ENCODE results near the gene ATPAF1. TPM values are rescaled to one million over a fixed set of nuclear protein-coding genes. Genes with fewer than 3 reads are reported as not detected.

The ATPAF1 gene
- total and polyA plus RNA-seq, 3 experiments from 2014 or later = 40.2 to 75.8 (median 42.3) TPM

- Mint-ChIP-seq H3K36me3 (peaks cover 11 to 98% (median 44%) of the 10 kb centered on the region in 3 donors), H3K4me1 (peaks cover 0 to under 1% (median 0%) of the 10 kb centered on the region in 3 donors), H3K27ac (peak overlapping the region in 3 of 8 donors; percentile 45 to 69 (median 59)), H3K9me3 (no peaks in the 10 kb centered on the region), H3K27me3 (peaks cover 0 to 1% of the 10 kb centered on the region in 2 donors), H3K4me3 (no peak overlapping the region)
- H3K4me1 ChIP-seq (ENCODE audit: insufficient read depth, low read length) = no peaks in the 10 kb centered on the region
- CTCF ChIA-PET = no interaction called here
- no peak overlapping the region for H3K4me3 ChIP-seq (ENCODE audit: low read length)
- H3K27me3 ChIP-seq (ENCODE audit: insufficient read depth, low read length, poor library complexity, severe bottlenecking) = no peaks in the 10 kb centered on the region
- no peak for DNase-seq
- H3K36me3 ChIP-seq (ENCODE audit: insufficient read depth, low read length) = peaks cover 87% of the 10 kb centered on the region
- H3K27ac ChIP-seq (ENCODE audit: low read depth, low read length) = no peak overlapping the region
- POLR2A ChIA-PET = no interaction called here
- no peaks in the 10 kb centered on the region for H3K9me3 ChIP-seq (ENCODE audit: low read length)
These were observed 19.9 kb upstream of the ATPAF1 start for GRCh38 chr1:46687921-46688509.

GRCh38 chr1:46687093-46687659 is 19.0 kb upstream of the ATPAF1 start:
- Histone ChIP-seq H3K4me3 (ENCODE audit: low read length) (no peak overlapping the region), H3K27ac (ENCODE audit: low read depth, low read length) (no peak overlapping the region), H3K4me1 (ENCODE audit: insufficient read depth, low read length) (no peaks in the 10 kb centered on the region), H3K9me3 (ENCODE audit: low read length) (no peaks in the 10 kb centered on the region), H3K36me3 (ENCODE audit: insufficient read depth, low read length) (peaks cover 91% of the 10 kb centered on the region), H3K27me3 (ENCODE audit: insufficient read depth, low read length, poor library complexity, severe bottlenecking) (no peaks in the 10 kb centered on the region)
- Mint-ChIP-seq H3K4me1 (no peaks in the 10 kb centered on the region), H3K27me3 (peaks cover 0 to 1% of the 10 kb centered on the region in 2 donors), H3K9me3 (no peaks in the 10 kb centered on the region), H3K36me3 (peaks cover 11 to 98% (median 44%) of the 10 kb centered on the region in 3 donors), H3K27ac (peak overlapping the region in 3 of 8 donors; percentile 7 to 71 (median 69)), H3K4me3 (no peak overlapping the region)
- no peak for DNase-seq
- POLR2A ChIA-PET = no interaction called here
- CTCF ChIA-PET = no interaction called here

GRCh38 chr1:46686255-46686654 is 18.1 kb upstream of the ATPAF1 start:
- H3K27me3 Mint-ChIP-seq = peaks cover 0 to 1% of the 10 kb centered on the region in 2 donors
- H3K36me3 Mint-ChIP-seq = peaks cover 8 to 98% (median 48%) of the 10 kb centered on the region in 3 donors

GRCh38 chr1:46684670-46685069 is 16.5 kb upstream of the ATPAF1 start:
- peaks cover 11 to 98% (median 53%) of the 10 kb centered on the region in 3 donors for H3K36me3 Mint-ChIP-seq
- no peaks in the 10 kb centered on the region for H3K4me1 Mint-ChIP-seq
- ChIA-PET CTCF (no interaction called here), POLR2A (no interaction called here)
- peaks cover 92% of the 10 kb centered on the region for H3K36me3 ChIP-seq (ENCODE audit: insufficient read depth, low read length)
- H3K9me3 Mint-ChIP-seq = no peaks in the 10 kb centered on the region
- no peak overlapping the region for H3K27ac ChIP-seq (ENCODE audit: low read depth, low read length)
- H3K4me1 ChIP-seq (ENCODE audit: insufficient read depth, low read length) = no peaks in the 10 kb centered on the region
- DNase-seq = no peak
- H3K4me3 Mint-ChIP-seq = no peak overlapping the region
- H3K27me3 ChIP-seq (ENCODE audit: insufficient read depth, low read length, poor library complexity, severe bottlenecking) = no peaks in the 10 kb centered on the region
- H3K4me3 ChIP-seq (ENCODE audit: low read length) = no peak overlapping the region
- H3K9me3 ChIP-seq (ENCODE audit: low read length) = no peaks in the 10 kb centered on the region
- no peaks in the 10 kb centered on the region for H3K27me3 Mint-ChIP-seq
- H3K27ac Mint-ChIP-seq = peak overlapping the region in 2 of 8 donors; percentile 15 to 66

More at GRCh38 chr1:46686255-46686654, 18.1 kb upstream of the ATPAF1 start:
- no peak overlapping the region for H3K4me3 ChIP-seq (ENCODE audit: low read length)
- no peak for DNase-seq
- CTCF ChIA-PET = no interaction called here
- Mint-ChIP-seq H3K4me3 (no peak overlapping the region), H3K9me3 (no peaks in the 10 kb centered on the region), H3K4me1 (no peaks in the 10 kb centered on the region), H3K27ac (peak overlapping the region in 3 of 8 donors; percentile 21 to 62 (median 31))
- no peak overlapping the region for H3K27ac ChIP-seq (ENCODE audit: low read depth, low read length)
- H3K4me1 ChIP-seq (ENCODE audit: insufficient read depth, low read length) = no peaks in the 10 kb centered on the region
- POLR2A ChIA-PET = no interaction called here
- no peaks in the 10 kb centered on the region for H3K9me3 ChIP-seq (ENCODE audit: low read length)
- peaks cover 91% of the 10 kb centered on the region for H3K36me3 ChIP-seq (ENCODE audit: insufficient read depth, low read length)
- H3K27me3 ChIP-seq (ENCODE audit: insufficient read depth, low read length, poor library complexity, severe bottlenecking) = no peaks in the 10 kb centered on the region

GRCh38 chr1:46682064-46682463 is 13.9 kb upstream of the ATPAF1 start:
- H3K36me3 Mint-ChIP-seq = peaks cover 17 to 92% (median 36%) of the 10 kb centered on the region in 3 donors
- peak overlapping the region in 5 of 8 donors; percentile 24 to 97 (median 44) for H3K27ac Mint-ChIP-seq

GRCh38 chr1:46681333-46682034 is 13.3 kb upstream of the ATPAF1 start:
- CTCF ChIA-PET = no interaction called here
- Mint-ChIP-seq H3K4me1 (peaks cover 11 to 14% (median 12%) of the 10 kb centered on the region in 3 donors), H3K27me3 (no peaks in the 10 kb centered on the region), H3K36me3 (peaks cover 17 to 88% (median 32%) of the 10 kb centered on the region in 3 donors), H3K4me3 (no peak overlapping the region), H3K9me3 (no peaks in the 10 kb centered on the region), H3K27ac (peak overlapping the region in 3 of 8 donors; percentile 5 to 37 (median 10))
- Histone ChIP-seq H3K36me3 (ENCODE audit: insufficient read depth, low read length) (peaks cover 61% of the 10 kb centered on the region), H3K4me3 (ENCODE audit: low read length) (no peak overlapping the region), H3K27me3 (ENCODE audit: insufficient read depth, low read length, poor library complexity, severe bottlenecking) (no peaks in the 10 kb centered on the region), H3K27ac (ENCODE audit: low read depth, low read length) (no peak overlapping the region), H3K9me3 (ENCODE audit: low read length) (no peaks in the 10 kb centered on the region), H3K4me1 (ENCODE audit: insufficient read depth, low read length) (peaks cover 10% of the 10 kb centered on the region)
- POLR2A ChIA-PET = interaction anchor here (0.6 kb wide), 1 partner anchor 9 kb away, joined by 3 read pairs; no protein-coding TSS in a partner anchor
- DNase-seq = no peak

More at GRCh38 chr1:46682064-46682463, 13.9 kb upstream of the ATPAF1 start:
- ChIA-PET CTCF (no interaction called here), POLR2A (no interaction called here)
- no peaks in the 10 kb centered on the region for H3K9me3 Mint-ChIP-seq
- no peaks in the 10 kb centered on the region for H3K27me3 Mint-ChIP-seq
- peaks cover 67% of the 10 kb centered on the region for H3K36me3 ChIP-seq (ENCODE audit: insufficient read depth, low read length)
- no peak overlapping the region for H3K4me3 Mint-ChIP-seq
- H3K9me3 ChIP-seq (ENCODE audit: low read length) = no peaks in the 10 kb centered on the region
- no peak for DNase-seq
- no peaks in the 10 kb centered on the region for H3K27me3 ChIP-seq (ENCODE audit: insufficient read depth, low read length, poor library complexity, severe bottlenecking)
- peaks cover 5 to 8% (median 6%) of the 10 kb centered on the region in 3 donors for H3K4me1 Mint-ChIP-seq
- peaks cover 4% of the 10 kb centered on the region for H3K4me1 ChIP-seq (ENCODE audit: insufficient read depth, low read length)
- no peak overlapping the region for H3K27ac ChIP-seq (ENCODE audit: low read depth, low read length)
- no peak overlapping the region for H3K4me3 ChIP-seq (ENCODE audit: low read length)

- H3K27me3 ChIP-seq (ENCODE audit: insufficient read depth, low read length, poor library complexity, severe bottlenecking) = no peaks in the 10 kb centered on the region
- peaks cover 24% of the 10 kb centered on the region for H3K4me1 ChIP-seq (ENCODE audit: insufficient read depth, low read length)
- H3K9me3 Mint-ChIP-seq = no peaks in the 10 kb centered on the region
- H3K27me3 Mint-ChIP-seq = no peaks in the 10 kb centered on the region
- DNase-seq = no peak
- H3K36me3 Mint-ChIP-seq = peaks cover 17 to 82% (median 29%) of the 10 kb centered on the region in 3 donors
- peaks cover 25 to 29% (median 25%) of the 10 kb centered on the region in 3 donors for H3K4me1 Mint-ChIP-seq
- H3K27ac Mint-ChIP-seq = peak overlapping the region in 4 of 8 donors; percentile 12 to 78 (median 38)
- H3K9me3 ChIP-seq (ENCODE audit: low read length) = no peaks in the 10 kb centered on the region
- no peak overlapping the region for H3K27ac ChIP-seq (ENCODE audit: low read depth, low read length)
- ChIA-PET POLR2A (no interaction called here), CTCF (no interaction called here)
- H3K36me3 ChIP-seq (ENCODE audit: insufficient read depth, low read length) = peaks cover 50% of the 10 kb centered on the region
- H3K4me3 Mint-ChIP-seq = no peak overlapping the region
- no peak overlapping the region for H3K4me3 ChIP-seq (ENCODE audit: low read length)
These were observed 11.8 kb upstream of the ATPAF1 start for GRCh38 chr1:46679789-46680573.

Measured in CD8-positive, alpha-beta memory T cell (primary cell).